ENCODE data around the gene CCDC157. TPM values are rescaled to one million over a fixed set of nuclear protein-coding genes. Genes with fewer than 3 reads are reported as not detected.

The CCDC157 gene
- total RNA-seq, 1 donor from 2014 or later, result 7.0 TPM

- DNase-seq (ENCODE audit: low spot score in 2 of 2), result peak in 1 of 2 donors; percentile 88
- TF ChIP-seq CTCF (IDR thresholded peaks at IDR 0.05), result peak; percentile 75 to 95 (median 85)
- Histone ChIP-seq H3K27ac (peak within 1 kb of the TSS; percentile 59 to 70), H3K4me3 (peak within 1 kb of the TSS; percentile 73 to 86), H3K4me1 (peaks cover 8 to 11% of the 10 kb centered on the region in 2 donors), H3K36me3 (peaks cover 5 to 7% of the 10 kb centered on the region in 2 donors), H3K27me3 (no peaks in the 10 kb centered on the region), H3K9me3 (no peaks in the 10 kb centered on the region)
- intact Hi-C loops (cut with DNase I), result loop anchor here (1.0 to 2.0 kb wide), 6 partner anchors 31 to 278 kb away; partner anchors contain the start of genes MTFP1 and SF3A1
Observed at GRCh38 chr22:30386960-30387827, 30.4 kb downstream of the CCDC157 start, which contains the start of gene RNF215. TSS of gene RNF215 (minus strand) at chr22:30387411. CDS start at chr22:30387313, 98 bp downstream.

- H3K4me3 ChIP-seq, result no peak overlapping the region
- no peaks in the 10 kb centered on the region for H3K27me3 ChIP-seq
- H3K27ac ChIP-seq, result no peak overlapping the region
- H3K4me1 ChIP-seq, result peaks cover 8 to 11% of the 10 kb centered on the region in 2 donors
- H3K9me3 ChIP-seq, result no peaks in the 10 kb centered on the region
- peak in 1 of 2 donors; percentile 74 for DNase-seq (ENCODE audit: low spot score in 2 of 2)
- peak; percentile 37 to 54 (median 46) for TF ChIP-seq CTCF (IDR thresholded peaks at IDR 0.05)
- H3K36me3 ChIP-seq, result no peaks in the 10 kb centered on the region
- intact Hi-C loops (cut with DNase I), result loop anchor here (2.0 kb wide), 1 partner anchor 94 kb away; no protein-coding TSS in a partner anchor
Observed at GRCh38 chr22:30390974-30391691, 34.3 kb downstream of the CCDC157 start.

- no peak for DNase-seq (ENCODE audit: low spot score in 2 of 2)
- intact Hi-C loops (cut with DNase I), result no loop called here
- TF ChIP-seq CTCF (IDR thresholded peaks at IDR 0.05), result no peak
Observed at GRCh38 chr22:30392661-30393321, 36.0 kb downstream of the CCDC157 start.

GRCh38 chr22:30393322-30393680 lies 36.5 kb downstream of the CCDC157 start:
- H3K27me3 ChIP-seq, result no peaks in the 10 kb centered on the region
- H3K27ac ChIP-seq, result no peak overlapping the region
- no peak overlapping the region for H3K4me3 ChIP-seq
- H3K4me1 ChIP-seq, result peaks cover 0 to 3% of the 10 kb centered on the region in 2 donors
- no peak for DNase-seq (ENCODE audit: low spot score in 2 of 2)
- no peaks in the 10 kb centered on the region for H3K36me3 ChIP-seq
- intact Hi-C loops (cut with DNase I), result no loop called here
- TF ChIP-seq CTCF (IDR thresholded peaks at IDR 0.05), result no peak
- H3K9me3 ChIP-seq, result no peaks in the 10 kb centered on the region

More at GRCh38 chr22:30392661-30393321, 36.0 kb downstream of the CCDC157 start:
- H3K4me3 ChIP-seq, result no peak overlapping the region
- peaks cover 0 to 3% of the 10 kb centered on the region in 2 donors for H3K4me1 ChIP-seq
- no peaks in the 10 kb centered on the region for H3K27me3 ChIP-seq
- no peak overlapping the region for H3K27ac ChIP-seq
- H3K36me3 ChIP-seq, result no peaks in the 10 kb centered on the region
- H3K9me3 ChIP-seq, result no peaks in the 10 kb centered on the region

- Histone ChIP-seq H3K4me1 (peaks cover 0 to 3% of the 10 kb centered on the region in 2 donors), H3K9me3 (no peaks in the 10 kb centered on the region), H3K36me3 (no peaks in the 10 kb centered on the region), H3K27ac (no peak overlapping the region), H3K4me3 (no peak overlapping the region), H3K27me3 (no peaks in the 10 kb centered on the region)
- no peak for DNase-seq (ENCODE audit: low spot score in 2 of 2)
- no peak for TF ChIP-seq CTCF (IDR thresholded peaks at IDR 0.05)
- intact Hi-C loops (cut with DNase I), result no loop called here
Observed at GRCh38 chr22:30393885-30394284, 37.1 kb downstream of the CCDC157 start.

Measured in ascending aorta (tissue), 2 donors.